Measurements from ENCODE around the gene MMP15. TPM values are rescaled to one million over a fixed set of nuclear protein-coding genes. Genes with fewer than 3 reads are reported as not detected.

MMP15 gene
- total RNA-seq, 1 experiment from 2014 or later, result 3.5 TPM

GRCh38 chr16:57992084-57992483 is 33.5 kb upstream of the MMP15 start:
- Histone ChIP-seq H3K4me3 (no peak overlapping the region), H3K4me1 (peaks cover 7% of the 10 kb centered on the region; the same call in 1 of the 2 replicates), H3K27ac (no peak overlapping the region), H3K36me3 (no peaks in the 10 kb centered on the region), H3K27me3 (no peaks in the 10 kb centered on the region), H3K9me3 (replicated peaks) (no peaks in the 10 kb centered on the region)
- DNase-seq, result no peak

GRCh38 chr16:57993438-57993837 is 32.1 kb upstream of the MMP15 start:
- H3K27me3 ChIP-seq, result no peaks in the 10 kb centered on the region
- H3K36me3 ChIP-seq, result no peaks in the 10 kb centered on the region
- H3K4me1 ChIP-seq, result peaks cover 7% of the 10 kb centered on the region; the same call in 1 of the 2 replicates
- DNase-seq, result peak; percentile 51 to 59
- no peaks in the 10 kb centered on the region for H3K9me3 ChIP-seq (replicated peaks)
- H3K4me3 ChIP-seq, result no peak overlapping the region
- no peak overlapping the region for H3K27ac ChIP-seq

DNA sequence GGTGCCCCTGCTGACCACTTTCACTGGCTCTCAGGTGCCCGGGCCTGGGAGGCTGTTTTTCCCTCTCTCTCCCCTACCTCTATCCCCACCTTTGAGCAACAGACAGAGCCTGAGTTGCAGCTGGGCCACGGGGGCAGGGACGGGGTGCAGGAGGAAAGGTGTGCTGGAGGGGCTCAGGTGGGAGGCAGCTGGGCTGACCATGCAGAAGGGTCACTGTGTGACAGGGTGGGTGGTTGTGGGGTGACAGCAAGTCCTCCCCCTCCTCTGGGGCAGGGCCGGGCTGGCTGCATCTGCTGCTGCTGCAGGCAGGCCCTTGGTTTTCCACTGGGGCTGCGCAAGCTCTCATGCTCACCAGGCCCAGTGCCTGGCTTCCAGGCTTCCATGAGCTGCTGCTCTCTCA is 31.7 kb upstream of the MMP15 start:
- Histone ChIP-seq H3K27ac (no peak overlapping the region), H3K4me1 (peaks cover 7% of the 10 kb centered on the region; the same call in 1 of the 2 replicates), H3K4me3 (no peak overlapping the region), H3K27me3 (no peaks in the 10 kb centered on the region), H3K36me3 (no peaks in the 10 kb centered on the region), H3K9me3 (replicated peaks) (no peaks in the 10 kb centered on the region)
- no peak for DNase-seq

DNA sequence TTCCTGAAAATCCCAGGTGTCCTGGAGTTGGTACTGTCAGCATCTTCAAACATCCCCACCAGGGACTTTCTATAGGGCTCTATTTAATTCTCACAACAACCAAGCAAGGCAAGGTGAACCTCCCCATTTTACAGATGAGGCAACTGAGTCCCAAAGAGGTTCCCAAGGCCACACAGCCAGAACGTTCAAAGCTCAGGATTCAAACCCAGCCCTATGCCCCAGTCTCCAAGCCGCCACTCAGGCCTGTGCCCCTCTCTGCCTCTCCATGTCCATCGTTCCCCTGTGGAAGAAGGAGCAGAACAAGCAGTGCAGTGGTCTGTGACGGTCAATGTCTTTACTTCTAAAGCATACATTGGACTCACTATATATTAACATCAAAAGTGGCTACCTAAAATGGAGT is 31.2 kb upstream of the MMP15 start:
- H3K4me1 ChIP-seq, result peaks cover 7% of the 10 kb centered on the region; the same call in 1 of the 2 replicates
- H3K9me3 ChIP-seq (replicated peaks), result no peaks in the 10 kb centered on the region
- no peak overlapping the region for H3K27ac ChIP-seq
- no peak for DNase-seq
- no peaks in the 10 kb centered on the region for H3K36me3 ChIP-seq
- no peak overlapping the region for H3K4me3 ChIP-seq
- H3K27me3 ChIP-seq, result no peaks in the 10 kb centered on the region

DNA sequence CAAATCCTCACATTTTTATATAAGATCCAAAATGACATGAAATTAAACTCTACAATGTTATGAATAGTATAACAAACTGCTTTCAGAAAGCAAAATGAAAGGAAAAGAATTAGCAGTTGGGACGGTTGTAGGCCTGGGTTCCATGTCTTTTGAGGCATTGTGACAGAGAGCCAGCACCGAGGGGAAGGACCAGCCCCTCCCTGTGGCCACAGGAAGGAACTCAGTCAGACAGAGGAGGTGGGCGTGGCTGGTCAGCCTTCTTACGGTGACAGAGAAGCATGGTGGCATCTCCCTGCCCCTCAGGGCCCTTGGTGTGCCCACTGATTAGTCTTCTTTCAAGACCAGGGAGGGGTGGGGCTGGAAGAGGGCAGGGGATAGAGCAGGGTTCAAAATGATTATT is 30.8 kb upstream of the MMP15 start:
- no peaks in the 10 kb centered on the region for H3K9me3 ChIP-seq (replicated peaks)
- no peaks in the 10 kb centered on the region for H3K27me3 ChIP-seq
- H3K36me3 ChIP-seq, result no peaks in the 10 kb centered on the region
- H3K27ac ChIP-seq, result no peak overlapping the region
- peaks cover 7% of the 10 kb centered on the region; the same call in 1 of the 2 replicates for H3K4me1 ChIP-seq
- peak; percentile 45 to 49 for DNase-seq
- H3K4me3 ChIP-seq, result no peak overlapping the region

DNA sequence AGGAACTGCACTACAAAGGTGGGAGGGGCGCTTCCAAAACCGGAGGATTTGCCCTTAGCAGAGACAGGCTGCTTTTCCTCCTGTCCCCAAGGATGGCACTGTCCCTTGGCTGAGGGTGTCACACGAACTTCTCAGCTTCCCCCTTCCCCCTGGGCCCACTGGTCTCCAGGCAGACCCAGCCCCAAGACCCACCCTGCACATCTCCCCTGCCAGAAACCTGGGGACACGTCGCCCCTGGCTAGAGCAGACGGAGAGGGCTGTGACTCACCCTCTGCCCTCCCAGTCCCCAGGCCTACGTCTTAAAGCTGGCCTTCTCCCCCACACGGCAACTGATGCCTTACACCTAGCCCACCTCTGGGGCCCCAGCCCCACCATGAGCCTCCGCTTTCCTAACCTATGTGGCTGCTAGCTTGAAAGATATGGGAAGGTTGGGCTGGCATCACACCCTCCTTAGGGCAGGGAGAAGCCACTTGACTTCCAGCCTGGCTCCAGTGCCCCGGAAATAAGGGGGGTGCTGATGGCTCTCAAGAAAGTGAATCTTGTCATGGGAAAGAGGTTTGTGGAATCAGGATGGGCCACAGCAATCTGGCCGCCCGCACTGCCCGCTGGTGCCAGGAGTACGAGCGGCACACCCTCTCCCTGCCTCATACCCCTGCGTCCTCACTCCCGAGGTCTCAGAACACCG is 29.7 kb upstream of the MMP15 start:
- Histone ChIP-seq H3K9me3 (replicated peaks) (no peaks in the 10 kb centered on the region), H3K36me3 (no peaks in the 10 kb centered on the region), H3K27ac (no peak overlapping the region), H3K27me3 (no peaks in the 10 kb centered on the region), H3K4me3 (no peak overlapping the region), H3K4me1 (peaks cover 7% of the 10 kb centered on the region; the same call in 1 of the 2 replicates)
- DNase-seq, result no peak

- H3K27ac ChIP-seq, result no peak overlapping the region
- no peaks in the 10 kb centered on the region for H3K9me3 ChIP-seq (replicated peaks)
- H3K36me3 ChIP-seq, result no peaks in the 10 kb centered on the region
- peaks cover 7% of the 10 kb centered on the region; the same call in 1 of the 2 replicates for H3K4me1 ChIP-seq
- H3K27me3 ChIP-seq, result no peaks in the 10 kb centered on the region
- no peak overlapping the region for H3K4me3 ChIP-seq
- no peak for DNase-seq
Measured at GRCh38 chr16:57996406-57997175, 29.0 kb upstream of the MMP15 start.

- DNase-seq, result no peak
- Histone ChIP-seq H3K4me1 (peaks cover 7% of the 10 kb centered on the region; the same call in 1 of the 2 replicates), H3K27ac (no peak overlapping the region), H3K27me3 (no peaks in the 10 kb centered on the region), H3K36me3 (no peaks in the 10 kb centered on the region), H3K4me3 (no peak overlapping the region), H3K9me3 (replicated peaks) (no peaks in the 10 kb centered on the region)
Measured at GRCh38 chr16:57997176-57997527, 28.4 kb upstream of the MMP15 start.

DNA sequence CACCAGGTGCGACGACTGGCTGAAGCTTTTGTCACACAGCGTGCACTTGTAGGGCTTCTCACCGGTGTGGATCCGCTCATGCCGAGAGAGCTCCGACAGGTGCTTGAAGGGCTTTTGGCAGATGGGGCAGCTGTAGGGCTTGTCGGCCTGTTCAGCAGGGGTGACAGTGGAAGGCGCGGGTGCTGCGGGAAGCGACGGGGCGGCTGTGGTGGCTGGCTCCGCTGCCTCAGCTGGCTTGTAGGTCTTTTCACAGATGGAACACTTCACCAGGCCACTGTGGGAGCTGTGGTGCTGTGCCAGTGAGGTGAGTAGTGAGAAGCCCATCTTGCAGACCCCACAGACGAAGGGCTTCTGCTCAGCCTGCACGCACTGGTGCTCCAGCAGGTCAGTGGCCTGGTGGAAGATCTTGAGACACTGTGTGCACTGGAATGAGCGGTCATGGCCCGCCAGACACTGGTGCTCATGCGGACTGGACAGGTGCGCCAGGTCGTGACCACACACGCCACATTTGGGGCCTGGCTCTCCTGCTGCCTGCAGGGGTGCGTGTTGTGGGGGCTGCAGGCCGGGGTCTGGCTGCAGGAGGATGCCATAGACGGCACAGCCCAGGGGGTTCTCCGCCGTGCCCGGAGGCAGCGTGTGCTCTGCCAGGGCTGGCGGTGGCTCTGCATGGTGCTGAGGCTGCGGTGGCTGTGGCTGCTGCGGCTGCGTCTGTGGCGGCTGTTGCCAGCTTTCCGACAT is 27.9 kb upstream of the MMP15 start:
- peaks cover 7% of the 10 kb centered on the region; the same call in 1 of the 2 replicates for H3K4me1 ChIP-seq
- no peak for DNase-seq
- no peak overlapping the region for H3K4me3 ChIP-seq
- no peaks in the 10 kb centered on the region for H3K9me3 ChIP-seq (replicated peaks)
- H3K27ac ChIP-seq, result no peak overlapping the region
- H3K36me3 ChIP-seq, result no peaks in the 10 kb centered on the region
- H3K27me3 ChIP-seq, result no peaks in the 10 kb centered on the region

DNA sequence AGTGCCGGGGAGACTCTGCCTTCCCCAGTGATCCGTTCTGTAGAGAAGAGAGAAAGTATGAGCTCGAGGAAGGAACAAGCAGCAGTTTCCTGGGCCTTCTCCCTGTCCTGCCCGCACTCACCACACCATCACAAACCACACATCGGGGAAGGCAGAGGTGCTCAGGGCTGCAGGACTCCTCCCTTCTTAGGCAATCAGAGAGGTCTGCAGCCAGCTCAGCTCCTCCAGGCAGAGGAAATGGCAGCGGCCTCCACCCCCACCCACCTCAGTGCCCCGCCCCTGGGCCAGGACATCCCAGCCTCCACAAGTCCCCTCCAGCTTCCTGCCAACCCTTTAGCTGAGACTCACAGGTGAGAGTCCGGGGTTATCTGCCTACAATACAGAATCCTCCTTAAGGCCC is 27.1 kb upstream of the MMP15 start:
- Histone ChIP-seq H3K4me1 (peaks cover 2% of the 10 kb centered on the region; the same call in 1 of the 2 replicates), H3K27ac (no peak overlapping the region), H3K4me3 (no peak overlapping the region), H3K36me3 (no peaks in the 10 kb centered on the region), H3K9me3 (replicated peaks) (no peaks in the 10 kb centered on the region), H3K27me3 (no peaks in the 10 kb centered on the region)
- DNase-seq, result no peak

GRCh38 chr16:57998992-57999365 is 26.6 kb upstream of the MMP15 start:
- Histone ChIP-seq H3K27ac (no peak overlapping the region), H3K9me3 (replicated peaks) (no peaks in the 10 kb centered on the region), H3K4me3 (no peak overlapping the region), H3K27me3 (no peaks in the 10 kb centered on the region), H3K36me3 (no peaks in the 10 kb centered on the region), H3K4me1 (no peaks in the 10 kb centered on the region)
- no peak for DNase-seq

- peak in 1 of 2 experiments; percentile 38 for DNase-seq
- H3K36me3 ChIP-seq, result no peaks in the 10 kb centered on the region
Measured at GRCh38 chr16:57999366-57999970, 26.1 kb upstream of the MMP15 start.

GRCh38 chr16:57999971-58000705 is 25.4 kb upstream of the MMP15 start, which contains the start of gene ZNF319:
Gene ZNF319 (minus strand): TSS chr16:58000672. CDS start chr16:57998265, 2,407 bp downstream.
- Histone ChIP-seq H3K27ac (peak within 1 kb of the TSS; percentile 30; the same call in 1 of the 2 replicates), H3K4me1 (no peaks in the 10 kb centered on the region), H3K9me3 (replicated peaks) (no peaks in the 10 kb centered on the region), H3K27me3 (no peaks in the 10 kb centered on the region), H3K36me3 (no peaks in the 10 kb centered on the region), H3K4me3 (peak within 1 kb of the TSS; percentile 64)
- peak in 1 of 2 experiments; percentile 44 for DNase-seq

More at GRCh38 chr16:57999366-57999970, 26.1 kb upstream of the MMP15 start:
- Histone ChIP-seq H3K27ac (no peak overlapping the region), H3K4me3 (peak overlapping the region; percentile 64), H3K9me3 (replicated peaks) (no peaks in the 10 kb centered on the region), H3K4me1 (no peaks in the 10 kb centered on the region), H3K27me3 (no peaks in the 10 kb centered on the region)

All from SJCRH30 (cell line).